Activated naive CD4-positive, alpha-beta T cell treated with anti-CD3 and anti-CD28 coated beads, Interleukin-2, amount 50 U/mL, for 16 hours (primary cell): Measurements from ENCODE around the gene TULP1.

Experiments
- DNase-seq: peaks from one replicate; pipeline ENCODE4 v3.0.0-alpha.2; 2020

The TULP1 gene

GRCh38 chr6:35481226-35481625 is 31.5 kb downstream of the TULP1 start:
- no peak for DNase-seq

DNA sequence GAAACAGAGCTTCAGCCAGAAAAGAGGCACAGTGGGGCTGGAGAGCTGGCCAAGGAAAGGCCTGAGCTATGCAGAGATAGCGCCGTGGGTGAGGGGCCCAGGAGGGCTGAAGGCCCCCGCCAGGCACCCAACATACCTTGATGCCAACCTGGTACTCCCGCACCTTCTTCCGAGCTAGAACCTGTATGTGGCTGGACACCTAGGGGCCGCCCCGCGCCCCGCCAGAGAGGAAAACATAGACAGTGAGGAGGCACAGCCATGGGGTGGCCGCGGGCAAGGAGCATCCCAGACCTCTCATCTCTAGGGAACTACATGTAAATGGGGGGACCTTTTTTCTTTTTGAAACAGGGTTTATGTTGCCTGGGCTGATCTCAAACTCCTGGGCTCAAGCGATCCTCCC is 32.5 kb downstream of the TULP1 start:
- no peak for DNase-seq

DNA sequence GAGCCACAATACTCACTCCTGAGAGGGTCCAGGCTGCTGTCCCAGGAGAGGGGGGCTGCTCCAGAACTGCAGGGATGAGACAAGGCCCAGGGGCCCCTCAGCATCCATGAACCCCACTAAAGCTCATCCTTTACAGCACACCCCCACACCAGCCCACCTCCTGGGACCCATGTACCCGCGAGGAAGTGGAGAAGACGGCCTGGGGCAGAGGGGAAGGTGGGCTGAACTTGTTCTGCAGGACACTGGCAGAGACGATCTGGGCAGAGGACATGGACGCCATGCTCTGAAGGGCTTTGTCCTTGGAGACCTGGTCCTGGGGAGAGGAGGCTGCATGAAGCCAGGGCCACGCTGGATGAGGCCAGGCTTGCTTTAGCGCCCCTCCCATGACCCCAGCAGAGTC is 34.4 kb downstream of the TULP1 start:
- no peak for DNase-seq

DNA sequence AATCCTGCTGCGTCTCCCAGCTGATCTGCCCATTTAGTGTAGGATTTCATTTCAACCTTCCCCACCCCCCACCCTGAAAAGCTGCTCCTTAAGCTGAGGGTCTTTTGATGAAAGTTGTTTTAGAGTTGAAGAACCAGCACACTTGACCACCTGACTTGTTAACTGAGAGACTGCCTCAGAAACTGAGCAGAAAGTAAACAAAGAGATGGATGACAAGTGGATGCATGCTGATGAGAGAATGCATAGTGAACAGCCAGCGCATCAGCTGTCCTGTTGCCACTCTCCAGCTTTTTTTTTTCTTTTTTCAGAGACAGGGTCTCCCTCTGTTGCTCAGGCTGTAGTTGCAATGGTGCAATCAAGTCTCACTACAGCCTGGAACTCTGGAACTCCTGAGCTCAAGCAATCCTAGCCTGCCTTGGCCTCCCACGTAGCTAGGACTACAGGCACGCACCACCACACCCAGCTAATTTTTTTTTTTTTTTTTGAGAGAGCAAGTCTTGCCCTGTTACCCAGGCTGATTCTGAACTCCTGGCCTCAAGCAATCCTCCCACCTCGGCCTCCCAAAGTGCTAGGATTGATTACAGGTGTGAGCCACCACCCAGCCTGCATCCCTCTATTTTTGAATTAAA is 35.0 kb downstream of the TULP1 start:
- no peak for DNase-seq

DNA sequence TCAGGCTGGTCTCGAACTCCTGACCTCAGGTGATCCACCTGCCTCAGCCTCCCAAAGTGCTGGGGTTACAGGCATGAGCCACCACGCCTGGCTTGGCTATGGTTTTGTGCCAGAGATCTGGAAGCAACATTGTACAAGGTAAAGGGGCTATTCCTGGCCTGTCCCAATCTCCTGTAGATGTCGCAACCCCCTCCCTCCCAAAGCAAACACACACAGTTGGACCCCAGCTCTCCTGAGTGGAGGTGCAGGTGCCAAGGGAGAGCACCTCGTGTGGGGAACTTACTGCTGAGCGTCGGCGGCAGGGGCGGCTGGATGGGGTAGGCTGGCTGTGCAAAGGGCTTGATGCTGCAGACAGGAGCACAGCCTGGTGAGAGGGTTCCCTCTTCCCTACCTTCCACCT is 35.7 kb downstream of the TULP1 start:
- no peak for DNase-seq

GRCh38 chr6:35476004-35476403 is 36.7 kb downstream of the TULP1 start:
- DNase-seq: no peak

- no peak for DNase-seq
Measured at GRCh38 chr6:35475573-35475972, 37.1 kb downstream of the TULP1 start.

DNA sequence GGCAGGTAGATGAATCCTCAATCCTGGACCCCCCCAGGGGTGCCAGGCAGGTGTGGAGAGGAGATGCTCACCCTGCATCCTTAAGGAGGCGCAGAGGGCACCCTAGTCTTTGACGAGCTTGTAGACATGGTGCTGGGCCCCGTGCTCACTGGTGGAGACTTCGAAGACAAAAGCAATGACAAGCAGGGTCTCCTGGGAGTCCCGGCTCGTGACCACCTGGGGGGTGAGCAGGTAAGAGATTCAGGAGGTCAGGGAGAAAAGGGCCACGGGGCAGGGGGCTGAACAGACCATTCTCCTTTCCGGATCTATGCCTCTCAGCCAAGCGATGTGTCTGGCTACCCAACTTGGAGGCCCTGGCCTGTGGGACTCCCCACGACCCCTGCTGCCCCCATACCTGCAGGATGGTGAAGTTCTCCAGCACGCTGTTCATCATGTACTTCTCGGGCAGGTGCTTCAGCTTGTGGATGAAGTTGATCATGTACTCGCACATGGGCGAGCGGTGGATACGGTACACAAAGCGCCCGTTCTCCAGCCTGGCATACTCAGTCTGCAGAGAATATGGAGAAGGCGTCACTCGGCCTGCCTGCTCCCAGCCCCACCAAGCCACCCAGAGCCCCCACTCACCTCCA is 37.6 kb downstream of the TULP1 start:
- no peak for DNase-seq

GRCh38 chr6:35474131-35474941 is 38.4 kb downstream of the TULP1 start:
- DNase-seq: no peak

- DNase-seq: no peak
Measured at GRCh38 chr6:35473850-35474130, 38.9 kb downstream of the TULP1 start.

DNA sequence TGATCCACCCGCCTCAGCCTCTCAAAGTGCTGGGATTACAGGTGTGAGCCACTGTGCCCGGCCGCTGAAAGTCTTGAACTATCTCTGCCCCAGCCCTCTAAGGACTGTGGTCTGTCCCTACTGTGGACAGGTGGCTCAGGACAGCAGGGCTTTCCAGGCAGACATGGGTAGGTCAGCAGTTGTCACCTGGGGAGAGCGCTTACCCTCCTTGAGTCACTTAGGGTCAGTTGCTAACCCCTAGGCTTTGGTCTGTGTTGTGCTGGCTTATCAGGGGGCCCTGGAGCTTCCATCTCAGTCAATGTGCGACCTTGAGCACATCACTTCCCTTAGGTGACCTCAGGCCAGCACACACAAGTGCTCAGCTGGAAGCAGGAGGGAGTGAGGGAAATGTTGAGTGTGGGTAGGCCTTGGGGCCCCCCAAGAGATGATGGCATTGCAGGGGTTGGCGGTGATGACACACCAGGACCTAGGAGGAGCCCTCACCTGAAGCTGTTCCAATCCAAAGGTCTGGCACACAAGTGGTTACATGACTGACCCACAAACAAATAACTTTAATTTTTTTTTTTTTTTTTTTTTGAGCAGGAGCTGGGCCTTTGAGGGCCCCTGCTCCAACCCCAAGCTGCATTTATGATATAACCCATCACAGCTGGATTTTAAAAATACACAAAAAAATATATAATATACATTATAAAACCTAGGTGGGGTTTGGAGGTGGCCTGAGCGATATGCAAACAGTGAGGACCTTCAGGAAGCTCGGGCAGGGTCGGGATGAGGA is 39.4 kb downstream of the TULP1 start:
- DNase-seq: no peak

GRCh38 chr6:35471836-35472345 is 40.8 kb downstream of the TULP1 start:
- DNase-seq: no peak

DNA sequence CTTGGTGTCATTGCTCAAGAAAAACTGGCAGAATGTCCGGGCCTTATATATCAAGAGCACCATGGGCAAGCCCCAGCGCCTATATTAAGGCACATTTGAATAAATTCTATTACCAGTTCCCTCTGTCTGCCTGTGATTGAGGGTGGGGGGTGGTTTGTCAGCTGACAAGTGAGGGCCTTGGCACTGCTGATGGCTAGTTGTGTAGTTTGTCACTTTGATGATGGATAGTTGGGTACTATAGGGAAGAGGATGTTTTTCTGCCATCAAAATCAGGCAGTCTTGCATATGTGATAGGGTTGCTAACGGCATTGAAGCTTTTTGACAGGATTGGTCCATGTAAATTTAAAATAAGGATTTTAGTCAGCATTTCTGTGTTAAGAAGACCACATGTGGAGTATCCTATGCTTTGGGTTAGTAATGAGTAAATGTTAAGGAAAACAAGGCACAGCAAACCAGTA is 42.0 kb downstream of the TULP1 start:
- DNase-seq: no peak

GRCh38 chr6:35469751-35470662 is 42.7 kb downstream of the TULP1 start:
- DNase-seq: no peak

DNA sequence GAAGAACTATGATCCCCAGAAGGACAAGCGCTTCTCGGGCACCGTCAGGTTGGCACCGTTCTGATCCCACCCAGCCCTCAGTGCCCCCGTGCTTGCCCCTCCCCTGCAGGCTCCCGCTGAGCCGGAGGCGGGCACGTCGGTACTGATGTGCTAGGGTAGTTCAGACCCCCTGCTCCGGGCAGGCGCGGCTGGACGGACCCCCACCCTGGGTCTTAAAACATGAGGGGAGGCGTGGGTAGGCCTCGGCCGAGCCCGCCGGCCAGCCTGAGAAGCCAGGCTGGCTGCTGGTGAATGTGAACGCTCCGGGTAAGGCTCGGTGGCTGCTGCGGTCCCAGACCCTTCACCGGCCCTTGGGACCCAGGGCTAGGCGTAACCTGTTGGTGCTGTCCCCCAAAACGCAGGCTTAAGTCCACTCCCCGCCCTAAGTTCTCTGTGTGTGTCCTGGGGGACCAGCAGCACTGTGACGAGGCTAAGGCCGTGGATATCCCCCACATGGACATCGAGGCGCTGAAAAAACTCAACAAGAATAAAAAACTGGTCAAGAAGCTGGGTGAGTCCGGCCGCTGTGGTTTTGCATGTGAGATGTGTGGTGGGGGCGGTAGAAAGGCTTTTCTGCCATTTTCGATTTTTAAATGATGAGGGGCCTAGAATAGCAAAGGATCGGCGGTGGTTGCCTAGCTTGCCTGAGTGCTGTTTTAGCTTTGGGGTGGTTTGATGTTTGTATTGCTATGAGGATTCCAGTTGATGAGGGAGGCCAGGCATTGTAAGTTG is 43.5 kb downstream of the TULP1 start:
- DNase-seq: no peak

DNA sequence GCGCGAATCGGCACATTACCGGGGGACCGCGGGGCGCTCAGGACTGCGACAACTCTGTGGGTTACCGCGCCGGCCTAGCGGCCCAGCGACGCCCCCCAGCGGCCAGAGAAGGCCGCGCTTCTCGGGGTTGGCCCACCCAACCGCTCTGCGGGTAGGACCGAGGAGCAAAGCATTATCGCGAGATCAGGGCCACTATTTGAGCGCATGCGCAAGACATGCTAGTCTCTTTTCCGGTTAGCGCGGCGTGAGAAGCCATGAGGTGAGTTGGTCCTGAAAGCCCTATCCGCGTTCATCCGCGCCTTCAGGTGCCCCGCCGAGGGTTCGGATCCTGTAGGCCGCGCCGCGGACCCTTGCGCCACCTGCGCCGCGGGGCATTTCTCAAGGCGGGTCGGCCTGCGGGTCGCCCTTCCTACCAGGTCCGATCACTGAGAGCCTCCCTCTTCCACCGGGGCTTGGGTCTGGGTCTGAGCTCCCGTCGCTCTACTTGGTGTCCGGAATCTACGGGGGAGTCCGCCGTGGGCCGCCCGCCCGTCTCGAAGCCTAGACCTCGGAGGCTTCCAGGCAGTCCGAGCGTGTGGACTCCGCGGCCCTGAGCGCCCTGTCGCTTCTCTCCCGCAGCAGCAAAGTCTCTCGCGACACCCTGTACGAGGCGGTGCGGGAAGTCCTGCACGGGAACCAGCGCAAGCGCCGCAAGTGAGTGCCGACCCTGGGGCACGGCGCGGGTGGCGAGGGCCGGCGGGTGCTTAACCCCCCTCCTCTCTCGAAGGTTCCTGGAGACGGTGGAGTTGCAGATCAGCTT is 44.3 kb downstream of the TULP1 start, which contains the start of gene RPL10A:
TSS of gene RPL10A (plus strand) at position 221 of the 799 bp plus-strand sequence. CDS start at position 255, 34 bp downstream.
- peak; percentile 95 for DNase-seq

DNA sequence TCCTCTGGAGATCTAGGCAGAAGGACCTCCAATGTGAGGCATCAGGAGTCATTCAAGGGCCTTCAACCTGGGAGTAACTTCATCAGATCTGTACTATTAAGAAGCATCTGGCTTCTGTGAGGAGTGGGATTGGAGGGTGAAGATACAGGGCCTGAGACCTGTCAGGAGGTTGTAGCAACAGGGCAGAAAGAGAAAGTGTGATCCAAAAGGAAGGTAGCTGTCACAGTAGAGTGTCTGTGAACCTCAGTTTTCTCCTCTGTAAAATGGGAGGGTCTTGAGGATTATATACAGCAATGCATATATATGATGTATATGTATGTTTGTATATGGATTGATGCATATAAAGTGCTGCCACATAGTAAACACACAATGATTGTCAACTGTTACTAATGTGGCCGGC is 47.0 kb downstream of the TULP1 start:
- DNase-seq: no peak

GRCh38 chr6:35463292-35463691 is 49.4 kb downstream of the TULP1 start:
- DNase-seq: no peak

DNA sequence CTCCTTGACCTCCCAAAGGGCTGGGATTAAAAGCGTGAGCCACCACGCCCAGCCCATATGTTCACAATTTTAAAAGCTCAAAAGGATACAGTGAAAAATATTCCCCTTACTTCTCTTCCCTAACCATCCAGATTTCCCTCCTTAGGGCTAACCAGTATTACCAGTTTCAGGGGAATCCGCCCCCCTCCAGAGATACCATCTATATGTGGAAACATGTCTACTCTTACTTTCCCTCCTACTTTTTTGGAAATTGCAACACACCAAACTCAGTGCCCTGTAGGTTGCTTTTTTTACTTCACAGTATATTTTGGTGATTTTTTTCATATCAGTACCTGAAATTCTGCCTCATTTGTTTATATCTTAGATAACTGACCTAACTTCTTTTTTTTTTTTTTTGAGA is 51.4 kb downstream of the TULP1 start:
- DNase-seq: no peak

DNA sequence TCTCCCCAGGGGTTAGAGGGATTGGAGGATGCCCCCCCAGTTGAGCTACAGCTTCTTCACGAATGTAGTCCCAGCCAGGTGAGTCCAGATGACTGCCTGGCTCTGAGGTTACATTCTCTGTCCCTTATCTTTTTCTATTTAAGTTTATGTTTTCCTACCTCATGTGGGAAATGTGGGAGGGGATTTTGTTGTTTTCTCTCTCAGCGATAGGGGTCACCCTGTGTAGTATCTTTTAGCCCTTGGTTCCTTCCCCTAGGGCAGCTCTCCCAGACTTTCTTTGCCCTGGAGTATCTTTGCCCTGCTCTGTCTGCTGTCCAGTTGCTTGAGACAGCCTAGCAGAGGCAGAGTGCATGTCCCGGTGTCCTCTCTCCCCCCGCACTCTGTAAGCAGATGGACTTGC is 54.8 kb downstream of the TULP1 start:
- DNase-seq: no peak
